Left colon (tissue), 2 donors: ENCODE measurements around the gene OR7G3. TPM values are rescaled to one million over a fixed set of nuclear protein-coding genes. Genes with fewer than 3 reads are reported as not detected.
A peak's percentile ranks its signal among the peaks of the same experiment; 100 is the strongest.

ENCODE experiments used
- ATAC-seq: fragments of 200-7000 bp; cut with Tn5 transposase; one replicate; pipeline ENCODE4 v1.9.1; 2020; ENCODE audit warnings: mild to moderate bottlenecking, moderate library complexity
- DNase-seq, 2 donors: peaks; one replicate each; pipeline ENCODE4 v3.0.0-alpha.2; 2020
- intact Hi-C, 2 donors: fragments of 100-400 bp; cut with DNase I in 1 of 2; cut with micrococcal nuclease in 1 of 2; formaldehyde crosslinking; loops; one replicate each; pipeline versions ENCODE4 v1.11.2 to v1.14.0; 2022; cut with DNase I, micrococcal nuclease
- long read RNA-seq: library from polyadenylated mRNA; unstranded; transcript quantifications from one replicate; pipeline ENCODE4 v2.0.0, GENCODE V29; 2021
- total RNA-seq, 2 donors: library from RNA; stranded (reverse); fragmentation: NEBNext Ultra II Directional; extraction: Animal tissue kit (Norgen Biotek cat#: 25700); gene quantifications; one replicate each; pipeline ENCODE4 v1.2.1, GENCODE V29; 2021
- donor health status: DM: no; HTN: no; CAD: no.
- donor health status: DM: yes; HTN: yes; CAD: no.

The OR7G3 gene
- not detected for total RNA-seq
- long read RNA-seq: 0 reads

DNA sequence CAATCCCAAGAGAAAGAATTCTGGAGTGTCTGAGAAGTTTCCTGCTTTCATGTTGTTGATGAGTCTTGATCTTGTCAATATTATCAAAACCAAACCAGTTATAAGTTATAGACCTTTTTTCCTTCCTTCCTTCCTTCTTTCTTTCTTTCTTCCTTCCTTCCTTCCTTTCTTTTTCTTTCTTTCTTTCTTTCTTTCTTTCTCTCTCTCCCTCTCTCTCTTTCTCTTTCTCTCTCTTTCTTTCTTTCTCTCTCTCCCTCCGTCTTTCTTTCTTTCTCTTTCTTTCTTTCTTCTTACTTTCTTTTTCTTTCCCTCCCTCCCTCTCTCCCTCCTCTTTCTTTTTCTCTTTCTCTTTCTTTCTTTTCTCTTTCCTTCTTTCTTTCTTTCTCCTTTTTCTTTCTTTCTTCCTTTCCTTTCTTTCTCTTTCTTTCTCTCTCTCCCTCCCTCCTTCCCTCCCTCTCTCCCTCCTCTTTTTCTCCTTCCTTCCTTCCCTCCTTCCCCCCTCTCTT, at the start of gene OR7G3:
OR7G3 (minus strand) TSS at position 51 of the 506 bp plus-strand sequence; CDS start at position 51, 0 bp downstream.
- ATAC-seq (no peak), DNase-seq (no peak)
- intact Hi-C loops: no loop called here

DNA sequence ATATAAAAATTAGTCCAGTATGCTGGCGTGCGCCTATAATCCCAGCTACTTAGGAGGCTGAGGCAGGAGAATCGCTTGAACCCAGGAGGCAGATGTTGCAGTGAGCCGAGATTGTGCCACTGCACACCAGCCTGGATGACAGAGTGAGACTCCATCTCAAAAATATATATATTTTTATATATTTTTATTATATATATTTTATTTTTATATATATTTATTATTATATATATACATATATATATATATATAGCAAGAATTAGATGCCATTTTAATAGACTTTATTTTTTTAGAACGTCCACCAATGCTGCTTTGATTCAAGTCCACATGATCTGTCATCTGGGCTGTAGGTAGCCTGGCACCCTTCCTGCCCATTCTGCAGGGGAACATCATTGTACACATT, 48.6 kb upstream of the OR7G3 start:
- DNase-seq (no peak), ATAC-seq (no peak)
- intact Hi-C loops: no loop called here

DNA sequence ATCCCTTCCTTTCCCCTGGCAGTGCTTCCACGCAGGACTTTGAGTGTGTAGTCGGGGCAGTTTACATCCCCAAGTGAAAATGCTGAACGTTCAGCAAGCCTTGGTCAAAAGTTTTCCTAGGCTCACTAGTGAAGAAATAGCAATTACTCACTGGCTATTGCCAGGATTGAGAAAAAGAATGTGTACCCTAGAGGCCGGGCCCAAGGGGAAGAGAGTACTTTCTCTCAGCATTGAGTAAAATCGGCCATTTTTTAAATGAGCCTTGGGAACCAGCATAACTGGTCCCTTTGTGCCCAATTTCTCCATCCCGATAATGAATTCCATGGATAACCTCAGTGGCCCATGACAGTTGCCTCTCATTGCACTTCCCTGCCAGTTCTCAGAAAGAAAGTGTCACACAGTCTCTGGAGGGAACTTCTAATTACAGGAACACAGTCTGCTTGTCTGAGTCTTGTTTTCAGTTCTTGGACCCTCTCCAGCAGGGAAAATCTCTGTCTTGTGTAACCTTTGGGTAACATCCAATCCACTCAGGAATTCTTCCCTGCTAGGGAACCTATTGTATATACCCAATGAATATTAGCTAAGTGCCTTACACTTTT, 44.7 kb upstream of the OR7G3 start:
- intact Hi-C loops: no loop called here
- ATAC-seq: no peak
- no peak for DNase-seq

DNA sequence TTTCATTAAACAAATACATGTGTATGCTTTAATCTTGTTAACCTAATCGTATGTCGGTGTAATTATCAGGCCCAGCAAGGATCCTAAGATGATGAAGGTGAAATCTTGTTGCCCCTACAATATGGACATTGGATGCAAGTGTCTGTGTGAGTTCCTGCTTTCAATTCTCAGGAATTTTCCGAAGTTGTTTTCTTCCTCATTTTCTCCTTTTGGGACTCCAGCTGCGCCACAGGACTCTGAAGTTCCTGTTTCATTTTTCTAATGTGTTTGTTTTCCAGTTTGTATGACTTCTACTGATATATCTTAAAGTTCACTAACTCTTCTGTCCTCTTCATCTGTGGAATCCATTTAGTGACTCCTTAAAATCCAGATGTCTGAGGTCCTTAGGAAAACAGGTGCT, 40.1 kb upstream of the OR7G3 start:
- intact Hi-C loops: no loop called here
- DNase-seq: no peak

DNA sequence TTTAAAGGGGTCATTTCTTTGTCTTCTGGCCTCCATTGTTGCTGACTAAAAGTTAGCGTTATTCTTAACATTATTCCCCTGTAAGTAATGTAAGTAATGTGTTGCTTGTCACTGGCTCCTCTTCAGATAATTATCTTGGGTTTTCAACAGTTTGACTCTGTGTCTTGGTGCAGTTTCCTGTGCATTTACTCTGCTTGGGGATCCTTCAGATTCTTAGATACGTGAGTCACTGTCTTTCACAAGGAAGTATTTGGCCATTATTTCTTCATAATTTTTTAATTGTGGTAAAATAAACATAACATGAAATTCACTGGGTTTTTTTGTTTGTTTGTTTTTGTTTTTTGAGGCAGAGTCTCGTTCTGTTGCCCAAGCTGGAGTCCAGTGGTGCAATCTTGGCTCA, 38.5 kb upstream of the OR7G3 start:
- DNase-seq (no peak), ATAC-seq (no peak)
- intact Hi-C loops: no loop called here

More for the DNA sequence above, 40.1 kb upstream of the OR7G3 start:
- no peak for ATAC-seq

DNA sequence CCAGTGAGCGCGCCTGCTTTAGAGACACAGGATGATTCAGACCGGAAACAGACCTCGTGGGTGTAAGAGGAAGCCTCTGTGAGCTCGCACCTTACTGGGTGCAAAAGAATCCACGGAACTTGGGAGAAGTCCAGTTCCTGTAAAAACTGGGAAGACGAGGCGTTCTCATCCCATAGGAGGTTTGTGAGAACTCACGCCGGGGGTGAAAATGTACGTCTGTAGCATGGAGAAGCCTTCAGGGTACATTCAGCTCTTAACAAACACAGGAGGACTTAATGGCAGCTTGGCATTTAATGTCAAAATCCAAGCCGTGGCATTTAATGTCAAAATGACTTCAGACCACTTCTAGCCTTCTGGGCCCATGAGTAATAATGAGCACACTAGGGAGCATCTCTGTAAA, 34.7 kb upstream of the OR7G3 start:
- intact Hi-C loops: no loop called here
- ATAC-seq (no peak), DNase-seq (no peak)

DNA sequence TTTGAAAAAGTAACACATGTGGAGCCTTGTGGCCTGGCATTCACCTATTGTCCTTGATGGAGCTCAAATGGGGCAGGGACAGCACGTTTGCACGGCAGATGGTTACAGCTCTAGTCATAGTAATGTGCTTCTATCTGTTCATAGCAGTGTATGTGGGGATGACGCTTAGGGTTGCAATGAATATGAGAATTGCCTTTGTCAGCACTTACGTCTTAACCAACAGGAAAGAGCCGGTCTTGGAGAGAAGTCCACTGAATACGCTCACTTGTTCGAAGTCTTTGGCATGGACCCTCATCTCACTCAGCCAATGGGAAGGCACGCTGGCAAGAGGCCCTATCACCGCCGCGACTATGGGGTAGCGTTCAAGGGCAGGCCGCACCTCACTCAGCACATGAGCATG, 33.1 kb upstream of the OR7G3 start:
- DNase-seq: no peak
- no peak for ATAC-seq
- intact Hi-C loops: no loop called here

DNA sequence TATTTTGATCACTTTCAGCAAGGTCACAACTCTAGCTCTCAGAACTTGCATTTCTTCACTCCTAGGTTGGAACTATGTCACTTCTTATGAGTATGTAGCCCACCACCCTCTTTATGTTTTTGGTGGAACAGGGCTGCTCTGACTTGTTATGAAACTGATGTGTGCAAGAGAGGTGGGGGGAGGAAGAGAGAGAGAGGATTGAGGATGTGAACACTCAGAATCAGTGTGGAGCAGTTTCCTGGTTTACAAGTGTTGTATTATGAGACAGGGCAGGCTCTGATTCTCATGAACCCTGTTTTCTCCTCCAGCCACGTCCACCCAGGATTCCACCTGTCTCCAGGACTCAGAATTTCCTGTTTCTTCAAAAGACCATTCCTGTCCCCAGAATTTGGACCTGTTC, 29.6 kb upstream of the OR7G3 start:
- DNase-seq (no peak), ATAC-seq (no peak)
- intact Hi-C loops: no loop called here

DNA sequence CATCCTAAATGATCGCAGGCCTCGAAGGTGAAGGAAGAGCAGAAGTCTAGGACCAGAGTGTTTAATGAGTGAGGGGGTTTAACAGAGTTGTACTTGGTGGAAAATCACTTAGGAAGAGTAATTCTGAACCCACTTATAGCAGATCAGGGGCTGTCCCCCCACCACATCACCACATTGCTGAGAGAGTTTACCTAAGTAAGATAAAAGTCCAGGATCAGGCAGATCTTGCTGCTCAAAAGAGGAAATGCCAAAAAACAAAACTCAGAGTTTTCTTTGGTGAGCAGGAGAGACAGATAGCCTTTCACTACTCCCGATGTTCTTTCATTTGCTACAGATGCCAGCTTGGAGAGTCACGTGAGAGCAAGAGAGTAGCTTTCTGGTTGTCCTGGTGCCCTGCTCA, 28.8 kb upstream of the OR7G3 start:
- intact Hi-C loops: no loop called here
- DNase-seq (no peak), ATAC-seq (no peak)

DNA sequence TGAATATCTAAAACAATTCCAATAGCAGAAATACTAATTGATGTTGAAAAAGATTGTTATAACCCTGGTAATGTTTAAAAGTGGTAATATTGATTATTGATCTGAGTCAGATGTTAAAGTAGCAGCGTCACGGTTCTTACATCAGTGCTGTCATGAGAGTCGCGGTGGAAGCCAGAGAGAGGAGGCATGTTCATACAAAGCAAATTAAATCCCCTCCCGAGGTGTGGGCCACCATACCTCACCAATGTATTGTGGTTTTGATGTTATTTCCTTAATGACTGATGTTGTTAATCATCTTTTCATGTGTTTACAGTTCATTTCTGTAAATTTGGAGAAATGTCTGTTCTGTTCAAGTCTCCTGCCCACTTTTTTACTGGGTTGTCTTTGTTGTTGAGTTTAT, 24.6 kb upstream of the OR7G3 start:
- no peak for ATAC-seq
- no peak for DNase-seq
- intact Hi-C loops: no loop called here

DNA sequence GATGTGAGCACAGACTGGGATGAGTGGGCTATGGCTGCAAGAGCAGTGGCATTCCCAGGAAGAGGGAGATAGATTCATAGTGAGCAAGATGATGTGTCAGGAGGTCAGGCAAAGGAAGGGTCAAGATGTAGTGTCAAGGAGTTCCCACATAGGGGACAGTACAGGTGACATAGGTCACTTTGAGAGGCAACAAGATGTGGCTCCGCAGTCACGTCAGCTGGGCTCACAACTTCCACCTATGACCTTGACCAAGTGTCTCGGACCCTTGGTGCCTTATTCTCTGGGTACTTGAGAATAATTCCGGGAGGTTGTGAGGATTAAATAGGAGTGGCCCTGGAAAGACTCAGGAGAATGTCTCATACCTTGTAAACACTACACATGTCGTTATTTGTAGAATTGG, 23.9 kb upstream of the OR7G3 start:
- ATAC-seq: no peak
- intact Hi-C loops: no loop called here

DNA sequence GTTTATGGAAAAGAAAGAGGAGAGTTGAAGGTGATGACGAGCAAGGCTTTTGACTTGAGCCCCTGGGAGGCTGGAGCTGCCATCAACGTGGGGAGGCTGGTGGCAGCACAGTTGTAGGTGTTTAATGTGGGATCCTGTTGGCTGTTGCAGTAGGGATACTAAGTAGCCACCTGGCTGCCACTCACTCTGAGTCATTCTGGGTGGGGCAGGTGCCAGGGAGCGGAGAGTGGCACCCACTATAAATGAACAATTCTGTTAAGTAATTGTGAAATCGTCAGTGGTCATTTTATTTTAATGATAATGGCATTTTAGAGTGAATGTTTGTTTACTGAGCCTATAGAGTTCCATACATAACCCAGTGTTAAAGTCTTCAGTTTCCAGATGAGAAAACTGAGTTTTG, 23.2 kb upstream of the OR7G3 start:
- DNase-seq: no peak
- no peak for ATAC-seq
- intact Hi-C loops: no loop called here

More for the DNA sequence above, 23.9 kb upstream of the OR7G3 start:
- no peak for DNase-seq

DNA sequence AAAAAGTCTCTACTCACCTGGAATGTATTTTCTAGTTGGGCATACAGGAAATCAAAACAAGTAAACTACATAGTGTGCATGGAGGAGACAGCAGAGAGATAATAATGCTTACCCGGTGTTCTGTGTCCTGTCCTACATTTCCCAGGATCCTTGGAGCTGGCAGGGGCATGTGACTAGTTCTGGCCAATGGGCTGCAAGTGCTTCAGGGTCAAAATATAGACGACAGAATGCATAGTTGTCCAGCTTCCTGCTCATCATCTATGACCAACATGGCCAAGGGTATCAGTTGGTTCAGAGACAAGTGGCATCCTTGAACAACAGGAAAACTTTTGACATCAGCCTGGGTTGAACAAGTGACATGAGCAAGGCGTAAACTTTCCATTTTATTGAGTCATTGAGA, 21.9 kb upstream of the OR7G3 start:
- intact Hi-C loops: no loop called here
- DNase-seq (no peak), ATAC-seq (no peak)

DNA sequence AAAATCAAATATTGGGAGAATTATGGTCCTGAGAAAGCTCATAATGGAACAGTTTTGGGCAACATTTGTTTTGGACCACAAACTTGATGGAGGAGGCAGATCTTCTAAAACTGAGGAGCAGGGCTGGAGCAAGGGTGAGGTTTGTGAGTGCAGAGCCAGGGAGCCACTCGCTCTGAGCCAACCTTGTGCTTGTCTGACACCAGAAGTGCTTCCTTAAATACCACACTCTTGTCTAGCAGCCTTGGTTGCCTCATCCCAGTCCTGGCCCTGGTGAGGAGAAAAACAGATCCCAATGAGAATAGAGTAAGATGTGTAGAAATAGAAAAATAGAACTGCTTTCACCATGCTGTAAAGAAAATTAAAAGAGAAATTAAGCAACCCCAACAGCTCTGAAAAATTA, 20.1 kb upstream of the OR7G3 start:
- intact Hi-C loops: no loop called here
- DNase-seq: no peak
- no peak for ATAC-seq

DNA sequence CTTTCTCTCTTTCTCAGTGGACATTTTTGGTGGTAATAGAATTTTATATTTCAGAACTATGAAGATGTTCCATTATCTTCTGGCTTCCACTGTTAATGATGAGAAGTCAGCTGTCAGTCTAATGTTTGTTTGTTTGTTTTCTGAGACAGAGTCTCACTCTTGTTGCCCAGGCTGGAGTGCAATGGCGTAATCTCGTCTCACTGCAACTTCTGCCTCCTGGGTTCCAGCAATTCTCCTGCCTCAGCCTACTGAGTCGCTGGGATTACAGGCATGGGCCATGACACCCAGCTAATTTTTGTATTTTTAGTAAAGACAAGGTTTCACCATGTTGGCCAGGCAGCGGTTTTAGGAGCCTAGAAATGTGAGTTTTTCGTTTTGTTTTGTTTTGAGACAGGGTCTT, 18.2 kb upstream of the OR7G3 start:
- intact Hi-C loops: no loop called here
- no peak for ATAC-seq
- DNase-seq: no peak

DNA sequence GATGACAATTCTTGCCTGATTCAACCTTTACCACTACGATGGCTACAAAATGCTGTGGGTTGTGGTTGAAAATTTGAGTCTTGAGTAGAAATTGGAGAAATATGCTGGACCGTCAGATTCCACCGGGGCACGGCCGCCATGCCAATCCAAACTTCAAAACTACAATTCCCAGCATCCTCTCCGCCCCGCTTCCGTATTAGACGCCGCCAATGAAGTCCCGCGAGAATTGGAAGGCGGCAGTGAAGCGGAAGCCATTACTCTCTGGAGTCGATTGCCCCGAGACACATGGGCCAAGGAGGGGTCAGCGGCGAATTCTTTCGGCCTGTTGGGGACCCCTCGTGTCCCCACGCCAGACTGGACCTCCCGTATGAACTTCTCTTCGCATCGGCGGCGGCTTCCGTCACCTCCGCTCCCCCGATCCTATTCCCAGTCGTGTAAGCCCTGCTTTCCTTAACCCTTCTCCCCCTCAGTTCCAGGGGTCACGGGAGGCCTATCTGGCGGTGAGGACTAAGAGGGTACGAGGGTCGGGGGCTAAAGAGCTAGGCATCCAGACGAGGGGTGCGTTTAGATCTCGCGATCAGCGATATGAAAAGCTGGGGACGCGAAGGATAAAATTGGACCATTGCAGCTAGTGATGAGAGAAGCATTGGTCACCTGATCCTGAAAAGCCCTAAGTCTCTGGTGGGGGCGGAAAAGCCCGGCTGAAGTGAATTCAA, 13.6 kb upstream of the OR7G3 start, which contains the start of gene ZNF317:
ZNF317 (plus strand) TSS at position 239 of the 716 bp plus-strand sequence. CDS start 15,620 bp downstream, outside the sequence.
- intact Hi-C loops: no loop called here
- ATAC-seq: peak; percentile 99
- peak; percentile 94 to 96 for DNase-seq

DNA sequence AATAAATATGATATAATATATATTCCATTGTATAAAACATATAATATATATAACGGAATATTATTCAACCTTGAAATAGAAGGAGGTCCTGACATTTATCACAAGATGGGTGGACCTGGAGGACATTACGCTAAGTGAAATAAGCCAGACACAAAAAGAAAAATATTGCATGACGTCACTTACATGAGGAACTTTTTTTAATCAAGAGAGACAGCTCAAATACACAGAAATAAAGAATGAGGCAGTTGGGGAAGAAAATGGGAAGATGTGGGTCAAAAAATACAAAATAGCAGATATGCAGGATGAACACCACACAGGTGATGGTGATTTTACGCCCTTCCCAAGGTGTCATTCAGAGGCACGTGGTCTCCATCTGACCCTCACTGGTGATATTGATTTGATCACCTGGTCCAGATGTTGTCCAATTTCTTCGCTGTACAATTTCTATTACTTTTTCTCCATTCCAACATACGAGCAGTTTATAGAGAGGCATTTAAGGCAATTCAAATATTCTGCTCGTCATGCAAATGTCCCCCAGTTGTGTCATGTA, 12.9 kb upstream of the OR7G3 start:
- ATAC-seq (peak; percentile 6), DNase-seq (no peak)
- intact Hi-C loops: loop anchor here in 1 of 2 donors (10.0 kb wide), 1 partner anchor 655 kb away; no protein-coding TSS in a partner anchor

DNA sequence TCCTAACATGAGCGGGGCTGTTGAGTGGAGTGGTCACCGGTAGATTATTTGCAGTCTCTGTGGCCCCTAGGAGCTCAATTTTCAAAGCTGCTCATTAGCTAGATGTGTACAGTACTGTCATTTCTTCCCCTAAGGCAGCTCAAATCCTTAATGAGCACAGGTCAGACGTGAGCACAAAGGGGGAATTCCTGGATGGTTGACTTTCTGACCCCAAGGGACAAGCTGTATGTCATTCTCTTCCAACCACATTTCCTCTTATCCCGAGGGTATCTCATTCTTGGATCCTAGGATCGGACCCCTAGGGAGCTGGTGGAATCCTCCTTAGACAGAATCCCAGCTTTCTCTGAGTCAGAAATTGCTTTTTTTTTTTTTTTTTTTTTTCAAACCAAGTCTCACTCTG, 5.7 kb upstream of the OR7G3 start:
- ATAC-seq: no peak

DNA sequence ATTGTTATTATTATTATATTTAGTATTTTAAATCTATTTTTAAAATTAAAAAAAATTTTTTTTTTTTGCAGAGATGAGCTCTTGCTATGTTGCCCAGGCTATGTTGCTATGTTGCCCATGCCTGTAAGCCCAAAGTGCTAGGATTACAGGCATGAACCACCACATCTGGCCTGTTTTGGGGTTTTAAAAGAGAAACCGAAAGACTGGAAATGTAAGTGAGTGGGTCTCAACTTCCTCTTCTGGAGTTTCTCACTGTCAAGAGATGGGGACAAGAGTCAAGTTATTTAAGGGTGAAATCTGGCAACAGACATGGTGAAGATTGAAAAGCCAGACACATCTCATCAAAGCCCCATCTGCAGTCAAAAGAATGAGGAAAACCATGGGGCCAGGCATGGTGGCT, 4.2 kb upstream of the OR7G3 start:
- ATAC-seq (no peak), DNase-seq (no peak)
- intact Hi-C loops: loop anchor here in 1 of 2 donors (10.0 kb wide), 1 partner anchor 664 kb away; no protein-coding TSS in a partner anchor

More for the DNA sequence above, 5.7 kb upstream of the OR7G3 start:
- intact Hi-C loops: loop anchor here in 1 of 2 donors (10.0 kb wide), 1 partner anchor 662 kb away; no protein-coding TSS in a partner anchor
- no peak for DNase-seq

DNA sequence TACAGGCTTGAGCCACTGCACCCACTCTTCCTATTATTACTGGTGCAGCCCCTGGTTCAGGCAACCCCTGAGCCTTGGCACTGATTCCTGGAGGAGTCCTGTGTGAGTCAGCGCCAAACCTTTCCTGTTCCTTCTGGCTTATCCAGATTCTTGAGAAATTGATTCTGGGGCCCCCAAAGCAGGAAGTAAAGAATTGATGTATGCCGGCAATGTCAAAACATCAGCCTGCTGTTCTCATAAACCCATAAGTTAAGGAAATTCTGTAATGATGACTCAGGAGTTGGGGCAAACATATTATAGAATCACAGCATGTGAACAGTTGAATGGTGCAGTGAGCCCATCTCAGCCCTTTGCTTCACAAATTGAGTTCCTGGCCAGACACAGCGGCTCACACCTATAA, 1.4 kb upstream of the OR7G3 start:
- DNase-seq (no peak), ATAC-seq (no peak)
- intact Hi-C loops: no loop called here
